Ishikawa (cell line): ENCODE data around the gene INPP5K.

Experiments
- CREB1 ChIP-seq: IDR thresholded peaks from 2 replicates; pipeline ENCODE4 v1.6.1; 2012; ENCODE audit warnings: low read depth
- EP300 ChIP-seq: IDR thresholded peaks from 2 replicates; pipeline ENCODE4 v1.6.1; 2012; ENCODE audit warnings: borderline replicate concordance
- RAD21 ChIP-seq: IDR thresholded peaks from 2 replicates; pipeline ENCODE4 v1.6.1; 2012; ENCODE audit warnings: low read depth
- REST ChIP-seq: IDR thresholded peaks from 2 replicates; pipeline ENCODE4 v1.6.1; 2012; ENCODE audit warnings: low read depth, mild to moderate bottlenecking
- TAF1 ChIP-seq: IDR thresholded peaks from 2 replicates; pipeline ENCODE4 v1.6.1; 2012; ENCODE audit warnings: low read depth, mild to moderate bottlenecking
- TCF12 ChIP-seq: IDR thresholded peaks from 2 replicates; pipeline ENCODE4 v1.6.1; 2012; ENCODE audit warnings: low read depth
- ZBTB7A ChIP-seq: IDR thresholded peaks from 2 replicates; pipeline ENCODE4 v1.6.1; 2012; ENCODE audit warnings: low read depth

- TF ChIP-seq TAF1: no peak
- no peak for TF ChIP-seq CREB1
- no peak for TF ChIP-seq RAD21
- no peak for TF ChIP-seq TCF12
- TF ChIP-seq EP300: no peak
- no peak for TF ChIP-seq REST
- TF ChIP-seq ZBTB7A: no peak
These were observed 42.0 kb upstream of the INPP5K start for GRCh38 chr17:1558401-1558800.
